D341Med (cell line): ENCODE results near the gene SNCB.

Experiments
- DNase-seq: peaks from one replicate; pipeline ENCODE4 v3.0.0; 2012; ENCODE audit warnings: low spot score

Gene SNCB

GRCh38 chr5:176629853-176630680 is at the start of gene SNCB, which contains the start of gene EIF4E1B:
Gene SNCB, minus strand, starts transcription at chr5:176630534. Its CDS starts 880 bp downstream, at chr5:176629654.
Gene EIF4E1B, plus strand, starts transcription at chr5:176630675. Its CDS starts 12,113 bp downstream, at chr5:176642788.
- peak; percentile 88 for DNase-seq

GRCh38 chr5:176679365-176680225 is 49.3 kb upstream of the SNCB start:
- DNase-seq = no peak

GRCh38 chr5:176678584-176678983 is 48.2 kb upstream of the SNCB start:
- no peak for DNase-seq

- no peak for DNase-seq
These were observed 47.0 kb upstream of the SNCB start for GRCh38 chr5:176677209-176677939.

DNA sequence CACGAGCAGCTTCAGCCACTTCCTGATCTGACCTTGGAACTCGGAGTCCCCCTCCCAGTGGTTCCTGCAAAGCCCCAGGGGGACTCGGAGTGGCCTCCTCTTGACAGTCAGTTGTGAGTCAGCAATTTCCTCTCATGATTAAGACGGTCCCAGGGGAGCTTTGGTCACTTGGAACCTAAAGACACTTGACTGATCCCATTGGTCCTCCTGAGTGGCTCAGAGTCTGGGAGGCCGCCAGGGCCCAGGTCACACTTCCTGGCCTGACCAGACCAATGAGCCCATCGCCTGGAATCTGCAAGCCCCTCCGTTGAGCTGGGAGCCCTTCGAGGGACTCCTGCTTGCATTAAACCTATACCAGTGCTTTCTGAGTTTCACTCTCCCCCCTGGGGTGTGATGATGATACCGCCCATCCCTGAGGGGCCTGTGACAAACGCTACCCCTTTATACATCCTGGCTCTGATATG is 46.1 kb upstream of the SNCB start:
- DNase-seq = no peak

GRCh38 chr5:176675676-176676360 is 45.5 kb upstream of the SNCB start:
- no peak for DNase-seq

DNA sequence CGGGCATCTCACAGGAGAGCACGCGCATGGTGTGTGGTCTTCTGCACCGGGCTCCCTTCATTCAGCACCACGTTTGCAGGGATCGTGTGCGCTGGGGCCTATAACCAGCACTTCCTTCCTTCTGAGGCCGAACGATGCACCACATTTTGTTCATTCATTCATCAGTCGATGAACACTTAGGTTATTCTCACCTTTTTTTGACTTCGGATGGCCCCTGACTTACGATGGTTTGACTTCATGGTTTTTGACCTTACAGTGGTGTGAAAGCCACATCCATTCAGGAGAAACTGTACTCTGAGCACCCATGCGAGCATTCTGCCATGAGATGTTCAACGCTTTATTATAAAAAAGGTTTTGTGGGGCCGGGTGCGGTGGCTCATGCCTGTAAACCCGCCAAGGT is 44.5 kb upstream of the SNCB start:
- no peak for DNase-seq

- no peak for DNase-seq
These were observed 43.6 kb upstream of the SNCB start for GRCh38 chr5:176673651-176674583.

DNA sequence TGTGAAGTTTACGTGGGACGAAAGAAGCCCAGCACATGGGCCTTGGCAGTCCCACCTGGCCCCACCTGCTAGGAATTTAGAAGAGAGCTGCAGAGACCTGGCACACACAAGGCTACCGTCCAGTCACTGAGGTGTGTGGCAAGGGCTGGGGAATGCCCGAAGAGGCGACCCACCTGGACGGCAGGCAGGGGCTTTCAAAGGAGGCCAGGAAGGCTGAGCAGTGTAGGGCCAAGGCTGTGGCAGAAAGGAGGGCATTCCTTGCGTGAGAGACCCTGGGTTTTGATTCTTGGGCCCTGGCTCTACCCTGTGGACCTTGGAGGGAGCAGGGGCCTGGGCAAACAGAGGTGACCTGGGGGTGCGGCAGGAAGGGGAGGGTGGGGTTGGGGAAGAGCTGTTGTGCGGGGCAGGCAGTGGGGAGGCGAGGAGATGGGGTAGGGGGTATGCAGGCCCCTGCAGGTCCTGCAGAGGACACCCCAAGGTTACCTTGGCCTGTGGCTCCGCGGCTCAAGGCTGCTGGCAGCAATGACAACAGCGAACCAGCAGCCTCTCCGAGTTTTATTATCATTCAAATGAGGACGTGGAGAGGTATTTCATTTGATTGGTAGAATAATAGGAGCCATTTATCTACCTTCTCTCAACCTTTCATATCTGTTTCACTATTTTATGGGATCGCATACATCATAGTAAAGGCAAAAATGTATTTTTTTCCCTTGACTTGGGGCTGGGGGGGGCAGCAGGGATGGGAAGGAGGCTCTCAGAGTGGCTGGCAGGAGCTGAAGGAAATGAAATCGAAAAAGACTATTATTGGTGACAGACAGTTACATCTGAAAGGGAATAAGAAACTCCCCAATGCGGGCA is 41.8 kb upstream of the SNCB start:
- no peak for DNase-seq

DNA sequence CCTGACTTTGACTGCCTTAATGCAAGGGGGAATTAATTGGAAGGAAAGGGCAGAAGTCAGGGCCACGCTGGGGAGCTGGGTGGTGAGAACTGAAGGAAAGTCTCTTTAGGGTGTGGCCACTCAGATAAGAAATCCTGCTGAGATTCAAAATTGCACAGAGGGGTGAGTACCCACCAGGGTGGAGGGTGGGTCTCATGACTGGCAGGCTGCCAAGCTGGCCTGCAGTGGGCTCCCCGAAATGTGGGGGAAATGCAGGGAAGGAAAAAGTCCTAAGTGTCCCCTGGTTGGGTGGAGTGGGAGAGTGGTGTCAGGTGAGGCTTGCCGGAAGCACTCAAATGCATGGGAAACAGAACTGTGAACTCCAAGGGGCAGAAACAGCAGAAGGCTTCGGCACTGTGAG is 41.1 kb upstream of the SNCB start:
- no peak for DNase-seq

DNA sequence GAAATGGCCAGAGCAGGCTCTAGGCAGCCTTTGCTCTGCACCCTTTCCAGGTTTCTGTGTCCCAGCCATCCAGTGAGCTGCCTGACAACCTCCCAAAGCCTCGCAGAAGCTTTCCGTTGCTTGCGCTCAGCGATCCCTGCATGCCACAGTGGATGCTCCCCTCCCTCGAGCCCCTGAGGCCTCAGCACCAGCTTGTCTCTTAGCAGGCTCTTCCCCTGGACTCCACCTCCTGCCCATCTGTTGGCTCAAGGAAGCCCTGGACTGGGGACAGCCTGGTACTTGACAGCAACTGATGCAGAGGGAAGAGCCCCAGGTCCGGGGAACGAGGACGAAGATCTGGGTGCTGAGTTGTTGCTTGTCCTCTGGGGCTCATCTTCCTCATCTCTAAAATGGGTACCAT is 40.1 kb upstream of the SNCB start:
- no peak for DNase-seq

DNA sequence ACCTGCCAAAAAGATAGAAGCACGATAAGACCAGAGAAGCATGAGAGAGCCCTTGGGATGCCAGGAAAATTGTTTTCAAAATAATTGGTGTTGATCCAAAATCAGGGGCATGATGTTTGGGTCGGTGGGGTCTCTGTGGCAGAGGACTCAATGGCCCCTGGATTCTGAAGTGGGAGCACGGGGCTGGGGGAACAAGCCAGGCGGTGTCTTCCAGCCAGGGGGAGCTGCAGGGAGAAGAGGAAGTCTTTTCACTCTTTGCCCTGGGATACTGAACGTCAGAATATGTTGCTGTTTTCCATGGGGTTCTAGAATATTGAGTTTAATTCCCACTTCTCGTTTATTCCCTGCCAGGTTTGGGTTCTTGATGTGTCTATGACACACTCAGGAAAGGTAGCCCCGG is 37.3 kb upstream of the SNCB start:
- no peak for DNase-seq

DNA sequence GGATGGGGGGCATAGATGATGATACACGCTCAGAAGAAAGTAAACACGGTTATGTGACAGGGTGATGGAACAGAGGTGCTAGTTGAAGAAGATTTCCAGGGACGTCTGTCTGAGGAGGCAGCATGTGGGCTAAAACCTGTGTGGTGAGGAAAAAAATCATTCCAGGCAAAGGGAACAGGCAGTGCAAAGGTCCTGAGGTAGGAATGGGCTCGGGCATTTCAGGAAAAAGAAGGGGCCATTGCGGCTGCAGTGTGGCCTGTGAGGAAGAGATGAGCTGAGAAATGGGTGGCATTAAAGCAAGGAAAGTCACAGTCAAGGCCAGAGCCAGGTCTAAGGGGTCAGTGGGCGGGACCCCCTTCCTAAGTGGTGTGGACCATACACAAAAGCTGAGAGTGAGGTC is 35.2 kb upstream of the SNCB start:
- DNase-seq = no peak

GRCh38 chr5:176664886-176665285 is 34.6 kb upstream of the SNCB start:
- DNase-seq = no peak

GRCh38 chr5:176664479-176664878 is 34.1 kb upstream of the SNCB start:
- no peak for DNase-seq

- DNase-seq = no peak
These were observed 33.2 kb upstream of the SNCB start for GRCh38 chr5:176663566-176663965.

DNA sequence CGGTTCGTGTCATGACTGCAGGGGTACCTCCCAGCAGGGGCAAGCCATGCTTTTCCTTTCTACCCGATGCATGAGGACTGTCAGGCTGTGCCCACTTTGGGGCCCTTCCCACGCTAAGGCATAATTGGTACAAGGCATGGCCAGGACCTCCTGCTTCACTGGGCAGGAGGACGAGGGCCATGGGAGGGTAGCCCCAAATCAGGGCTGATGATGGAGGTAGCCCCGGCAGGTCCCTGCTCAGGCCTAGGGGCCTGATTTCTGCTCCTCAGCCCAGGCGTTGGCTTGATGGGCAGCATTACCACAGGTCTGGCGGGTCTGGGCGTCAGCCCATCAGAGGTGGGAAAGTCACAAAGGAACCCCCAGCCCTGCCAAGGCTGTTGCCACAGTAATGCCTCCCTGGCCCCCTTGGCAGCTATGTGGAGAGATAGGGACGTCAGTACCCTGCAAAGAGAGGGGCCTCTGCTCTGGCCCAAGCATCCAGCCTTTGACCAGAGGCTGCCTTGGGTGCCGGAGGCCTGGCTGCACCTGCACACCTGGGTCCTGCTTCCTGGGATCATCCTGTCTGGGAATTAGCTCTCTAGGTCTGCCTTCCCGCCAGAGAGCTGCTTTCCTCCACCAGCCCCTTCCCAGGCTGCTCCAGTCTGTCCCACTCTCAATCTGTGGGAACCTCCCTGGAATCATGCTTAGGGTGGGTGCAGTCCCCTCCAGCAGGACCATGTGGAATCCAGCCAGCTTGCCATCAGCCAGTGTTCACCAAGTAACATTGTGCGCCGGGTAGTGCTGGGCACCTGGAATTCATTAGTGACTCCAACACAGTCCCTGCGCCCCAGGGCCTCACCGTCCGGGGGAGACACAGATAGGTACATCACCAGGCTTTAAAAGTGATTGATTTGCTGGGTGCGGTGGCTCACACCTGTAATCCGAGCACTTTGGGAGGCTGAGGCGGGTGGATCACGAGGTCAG is 32.3 kb upstream of the SNCB start:
- DNase-seq = no peak

DNA sequence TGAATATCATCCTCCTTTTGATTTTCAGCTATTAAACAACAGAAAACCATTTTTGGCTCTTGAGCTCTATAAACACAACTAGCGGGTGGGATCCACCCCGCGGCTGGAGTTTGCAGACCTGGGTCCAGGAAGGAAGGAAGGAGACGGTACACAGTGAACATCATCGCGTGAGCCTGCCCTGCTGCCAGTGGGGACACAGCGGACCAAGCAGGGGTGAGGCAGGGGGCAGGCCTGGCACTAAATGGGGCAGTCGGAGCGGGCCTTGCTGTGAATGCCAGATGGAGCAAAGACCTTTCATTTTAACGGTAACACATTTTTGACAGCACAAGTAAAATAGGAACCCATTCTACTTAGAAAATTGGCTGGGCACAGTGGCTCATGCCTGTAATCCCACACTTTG is 31.3 kb upstream of the SNCB start:
- DNase-seq = no peak
